HG02763 (cell line): ENCODE measurements around the gene DEFB119.
"Not testable (repeated sequence)": the region's sequence is repeated elsewhere in the genome, so short reads cannot be mapped to it uniquely, and the experiment has no call there.

Experiments
- ATAC-seq: cut with Tn5 transposase; IDR thresholded peaks from one replicate; pipeline ENCODE4 v1.9.1; 2021; ENCODE audit warnings: mild to moderate bottlenecking, moderate library complexity; ENCODE audit not compliant: unreplicated experiment

DEFB119 gene, protein sequence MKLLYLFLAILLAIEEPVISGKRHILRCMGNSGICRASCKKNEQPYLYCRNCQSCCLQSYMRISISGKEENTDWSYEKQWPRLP

DNA sequence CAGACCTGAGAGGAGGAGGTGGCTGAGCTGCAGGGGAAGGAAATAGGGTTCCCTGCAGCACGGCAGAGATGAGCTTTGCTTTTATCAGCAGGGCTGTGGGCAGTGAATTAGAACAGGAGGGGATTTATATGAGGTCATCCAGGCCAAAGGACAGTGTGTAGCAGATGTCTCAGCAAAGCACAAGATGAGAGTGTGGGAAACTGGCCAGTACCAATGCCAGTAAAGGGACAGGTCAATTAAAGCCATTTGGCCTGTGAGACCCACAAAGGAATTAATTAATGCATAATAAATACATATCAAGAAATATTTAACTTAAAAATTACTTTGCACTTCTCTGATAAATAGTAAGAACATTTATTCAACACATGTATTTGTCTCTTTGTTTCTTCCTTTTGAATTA is at the start of gene DEFB119:
Gene DEFB119 (minus strand): TSS at position 101 of the 400 bp plus-strand sequence. CDS start 107 bp downstream, outside the sequence.
- ATAC-seq: no peak

GRCh38 chr20:31430568-31431115 is 40.3 kb upstream of the DEFB119 start:
- no peak for ATAC-seq

DNA sequence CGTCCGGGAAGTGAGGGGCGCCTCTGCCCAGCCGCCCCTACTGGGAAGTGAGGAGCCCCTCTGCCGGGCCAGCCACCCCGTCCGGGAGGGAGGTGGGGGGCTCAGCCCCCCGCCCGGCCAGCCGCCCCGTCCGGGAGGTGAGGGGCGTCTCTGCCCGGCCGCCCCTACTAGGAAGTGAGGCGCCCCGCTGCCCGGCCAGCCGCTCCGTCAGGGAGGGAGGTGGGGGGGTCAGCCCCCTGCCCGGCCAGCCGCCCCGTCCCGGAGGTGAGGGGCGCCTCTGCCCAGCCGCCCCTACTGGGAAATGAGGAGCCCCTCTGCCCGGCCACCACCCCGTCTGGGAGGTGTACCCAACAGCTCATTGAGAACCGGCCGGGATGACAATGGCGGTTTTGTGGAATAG is 37.2 kb upstream of the DEFB119 start:
- not testable (repeated sequence) for ATAC-seq

GRCh38 chr20:31426891-31427551 is 36.6 kb upstream of the DEFB119 start:
- not testable (repeated sequence) for ATAC-seq

DNA sequence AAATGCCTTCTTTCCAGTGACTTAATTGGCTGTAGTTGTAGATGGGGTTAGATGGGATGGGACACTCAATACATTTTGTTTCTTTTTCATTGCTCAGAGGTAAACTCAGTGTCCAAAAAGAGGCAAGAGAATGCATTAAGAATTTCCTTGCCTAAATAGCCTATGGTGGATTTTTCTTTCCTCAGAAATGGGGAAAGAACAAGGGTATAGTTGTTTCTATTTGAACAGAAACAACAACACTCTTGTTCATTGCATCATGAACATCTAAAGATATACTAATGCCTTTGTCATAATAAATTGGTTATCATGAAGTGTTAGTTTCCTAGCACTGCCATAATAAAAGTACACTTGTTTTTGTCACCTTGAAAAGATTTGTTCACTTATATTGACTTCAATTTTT is 35.4 kb upstream of the DEFB119 start:
- no peak for ATAC-seq

GRCh38 chr20:31418307-31418706 is 27.9 kb upstream of the DEFB119 start:
- no peak for ATAC-seq

- no peak for ATAC-seq
Observed at GRCh38 chr20:31415653-31416052, 25.3 kb upstream of the DEFB119 start.

DNA sequence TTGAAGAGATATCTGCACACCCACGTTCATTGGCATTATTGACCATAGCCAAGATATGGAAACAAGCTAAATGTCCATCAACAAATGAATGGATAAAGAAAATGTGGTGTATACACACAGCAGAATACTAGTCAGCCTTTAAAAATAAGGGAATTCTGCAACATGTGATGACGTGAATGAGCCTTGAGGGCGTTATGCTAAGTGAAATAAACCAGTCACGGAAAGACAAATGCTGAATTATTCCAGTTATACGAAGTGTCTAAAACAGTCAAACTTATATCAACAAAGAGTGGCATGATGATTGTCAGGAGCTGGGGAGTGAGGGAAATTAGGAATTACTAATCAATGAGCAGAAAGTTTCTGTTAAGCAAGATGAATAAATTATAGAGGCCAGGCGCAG is 24.0 kb upstream of the DEFB119 start:
- ATAC-seq: no peak

DNA sequence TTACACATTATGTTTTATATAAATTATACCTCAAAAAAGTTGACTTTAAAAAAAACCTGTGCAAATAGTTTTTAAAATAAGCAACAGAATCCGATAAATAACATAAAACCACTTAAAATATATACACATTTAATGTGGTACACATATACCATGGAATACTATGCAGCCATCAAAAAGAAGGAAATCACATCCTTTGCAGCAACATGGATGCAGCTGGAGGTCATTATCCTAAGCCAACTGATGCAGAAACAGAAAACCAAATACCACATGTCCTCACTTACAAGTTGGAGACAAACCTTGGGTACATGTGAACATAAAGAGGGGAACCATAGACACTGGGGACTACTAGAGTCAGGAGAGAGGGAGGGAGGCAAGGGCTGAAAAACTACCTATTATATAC is 19.6 kb upstream of the DEFB119 start:
- ATAC-seq: no peak

DNA sequence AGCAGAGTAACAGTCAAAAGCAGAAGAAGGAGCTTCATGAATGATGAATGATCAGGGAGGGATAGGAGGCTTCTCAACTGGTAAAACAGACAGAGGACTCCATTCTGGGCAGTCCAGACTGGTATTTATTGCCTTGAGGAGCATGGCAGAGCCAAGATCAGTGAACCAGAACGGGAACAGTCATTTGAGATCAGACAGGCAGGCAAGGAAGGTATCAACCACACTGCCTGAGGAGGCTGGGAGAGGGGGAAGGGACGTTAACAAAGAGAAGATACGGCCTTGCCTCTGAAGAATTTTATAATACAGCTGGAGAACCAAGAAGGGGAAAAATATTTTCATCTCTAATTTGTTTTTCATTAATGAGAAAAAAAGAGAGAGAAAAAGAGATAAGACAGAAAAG is 15.7 kb upstream of the DEFB119 start, which contains the start of gene DEFB121:
Gene DEFB121 (minus strand): TSS at position 101 of the 400 bp plus-strand sequence. CDS start 63 bp downstream, at position 38.
- no peak for ATAC-seq

DNA sequence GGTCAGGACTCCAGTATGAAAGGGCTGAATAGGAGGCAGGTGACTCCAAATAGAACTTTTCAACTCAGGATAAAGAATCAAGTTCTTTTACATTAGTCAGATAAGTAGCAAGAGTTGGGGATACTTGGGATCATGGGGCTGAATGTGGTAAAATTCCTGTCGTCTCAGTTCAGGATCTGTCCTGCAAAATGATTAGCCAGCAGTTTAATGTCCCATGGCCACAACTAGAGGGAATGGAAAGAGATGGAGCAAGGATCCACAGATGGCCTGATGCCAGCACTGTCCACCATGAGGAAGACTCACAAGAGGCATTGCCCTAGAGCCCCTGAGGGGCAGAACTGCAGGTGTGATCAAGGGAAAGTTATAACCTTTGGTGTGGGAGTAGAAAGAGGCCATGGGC is 13.5 kb upstream of the DEFB119 start:
- no peak for ATAC-seq

- no peak for ATAC-seq
Observed at GRCh38 chr20:31394900-31395299, 4.5 kb upstream of the DEFB119 start.

DNA sequence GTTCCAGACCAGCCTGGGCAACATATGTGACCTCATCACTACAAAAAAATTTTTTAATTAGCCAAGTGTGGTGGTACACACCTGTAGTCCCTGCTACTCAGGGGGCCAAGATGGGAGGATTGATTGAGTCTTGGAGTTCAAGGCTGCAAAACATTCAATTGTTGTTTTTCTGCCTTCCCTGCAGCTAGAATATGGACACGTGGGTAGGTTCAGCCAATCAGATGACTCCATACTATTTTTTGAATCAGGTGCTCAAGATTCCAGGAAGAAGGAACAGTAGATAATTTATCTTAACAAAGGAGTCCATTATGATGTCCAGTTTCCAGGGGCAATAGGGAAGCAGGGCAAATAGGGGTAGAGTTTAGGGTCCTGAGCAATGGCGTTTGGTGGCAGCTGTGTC is 2.4 kb upstream of the DEFB119 start:
- ATAC-seq: no peak

GRCh38 chr20:31374346-31374745 is 16.0 kb downstream of the DEFB119 start:
- no peak for ATAC-seq

GRCh38 chr20:31368301-31368700 is 22.1 kb downstream of the DEFB119 start, which contains the start of gene DEFB118:
Gene DEFB118 (plus strand): TSS chr20:31368601. CDS start chr20:31368651, 50 bp downstream.
- no peak for ATAC-seq

- ATAC-seq: not testable (repeated sequence)
Observed at GRCh38 chr20:31364272-31364671, 26.1 kb downstream of the DEFB119 start.

DNA sequence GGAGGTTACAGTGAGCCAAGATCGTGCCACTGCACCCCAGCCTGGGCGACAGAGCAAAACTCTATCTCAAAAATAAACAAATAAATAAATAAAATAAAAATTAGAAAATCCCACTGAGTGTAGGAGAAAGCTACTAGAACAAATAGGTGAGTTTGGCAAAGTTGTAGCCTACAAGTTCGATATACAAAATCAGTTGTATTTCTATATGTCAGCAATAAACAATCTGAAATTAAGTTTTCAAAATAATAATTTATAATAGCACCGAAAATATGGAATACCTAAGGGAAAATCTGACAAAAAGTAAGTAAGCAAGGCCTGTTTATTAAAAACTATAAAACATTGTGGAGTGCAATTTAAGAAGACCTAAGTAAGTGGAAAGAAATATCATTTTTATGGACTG is 27.1 kb downstream of the DEFB119 start:
- no peak for ATAC-seq

DNA sequence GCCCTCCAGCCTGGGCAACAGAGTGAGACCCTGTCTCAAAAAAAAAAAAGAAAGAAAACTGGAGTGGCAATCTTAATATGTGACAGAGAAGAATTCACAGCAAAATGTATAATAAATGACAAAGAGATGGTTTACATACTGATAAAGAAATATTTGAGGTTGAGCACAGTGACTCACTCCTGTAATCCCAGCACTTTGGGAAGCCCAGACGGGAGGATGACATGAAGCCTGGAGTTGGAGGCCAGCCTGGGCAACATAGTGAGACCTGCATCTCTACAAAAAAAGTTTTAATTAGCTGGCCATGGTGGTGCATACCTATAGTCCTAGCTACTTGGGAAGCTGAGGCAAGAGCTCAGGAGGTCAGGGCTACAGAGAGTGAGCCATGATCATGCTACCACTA is 34.4 kb downstream of the DEFB119 start:
- no peak for ATAC-seq

GRCh38 chr20:31341470-31341869 is 48.9 kb downstream of the DEFB119 start:
- no peak for ATAC-seq

- no peak for ATAC-seq
Observed at GRCh38 chr20:31330893-31331292, 59.5 kb downstream of the DEFB119 start.
